Subcutaneous abdominal adipose tissue (tissue), 5 donors: ENCODE data around the gene EPG5.
"Not testable (repeated sequence)": the region's sequence is repeated elsewhere in the genome, so short reads cannot be mapped to it uniquely, and the experiment has no call there.

ENCODE experiments used
- H3K27ac ChIP-seq: one replicate; pipeline ENCODE4 v1.7.0; 2013; ENCODE audit warnings: low read depth, mild to moderate bottlenecking, inconsistent platforms, low read length, moderate library complexity
- H3K27me3 ChIP-seq, 5 donors: one replicate each; pipeline ENCODE4 v1.7.0; 2013; ENCODE audit warnings: low read length in 5 of 5, inconsistent platforms in 1 of 5; ENCODE audit not compliant: control insufficient read depth in 5 of 5, insufficient read depth in 4 of 5
- H3K36me3 ChIP-seq, 5 donors: one replicate each; pipeline ENCODE4 v1.7.0; 2013; ENCODE audit warnings: low read length in 5 of 5; ENCODE audit not compliant: control insufficient read depth in 5 of 5, insufficient read depth in 5 of 5
- H3K4me1 ChIP-seq, 5 donors: one replicate each; pipeline ENCODE4 v1.7.0; 2013; ENCODE audit warnings: low read length in 5 of 5, mild to moderate bottlenecking in 3 of 5, moderate library complexity in 1 of 5; ENCODE audit not compliant: control insufficient read depth in 5 of 5, insufficient read depth in 5 of 5
- H3K4me3 ChIP-seq, 5 donors: one replicate each; pipeline ENCODE4 v1.7.0; 2013; ENCODE audit warnings: low read length in 5 of 5, low read depth in 1 of 5
- H3K9ac ChIP-seq, 5 donors: one replicate each; pipeline ENCODE4 v1.7.0; 2013; ENCODE audit warnings: low read length in 5 of 5, mild to moderate bottlenecking in 4 of 5, moderate library complexity in 3 of 5
- H3K9me3 ChIP-seq, 5 donors: one replicate each; pipeline ENCODE4 v1.7.0; 2013; ENCODE audit warnings: low read length in 5 of 5; ENCODE audit not compliant: control insufficient read depth in 5 of 5
- donor health status: healthy.
- donor health status: healthy.
- donor health status: healthy.
- donor health status: healthy.
- donor health status: healthy.

EPG5 gene

DNA sequence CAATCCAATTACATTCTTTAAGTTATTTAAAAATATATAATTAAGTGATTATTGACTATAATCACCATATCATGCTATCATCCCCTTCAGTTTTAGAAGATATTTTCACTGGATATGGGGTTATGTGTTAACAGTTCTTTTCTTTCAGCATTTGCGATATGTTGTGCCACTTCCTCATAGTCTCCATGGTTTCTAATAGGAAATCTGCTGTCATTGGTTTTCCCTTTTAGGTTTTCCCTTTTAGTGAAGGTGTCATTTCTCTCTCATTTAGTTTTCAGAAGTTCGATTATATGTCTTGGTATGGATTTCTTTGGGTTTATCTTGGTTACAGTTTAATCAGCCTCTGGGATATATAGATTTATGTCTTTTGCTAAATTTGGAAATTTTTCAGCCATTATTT, 34.8 kb upstream of the EPG5 start:
- no peak overlapping the region for H3K4me3 ChIP-seq
- H3K4me1 ChIP-seq = no peaks in the 10 kb centered on the region
- peaks cover 0 to 3% (median 0%) of the 10 kb centered on the region in 5 donors for H3K9me3 ChIP-seq
- H3K9ac ChIP-seq = no peak overlapping the region
- H3K36me3 ChIP-seq = no peaks in the 10 kb centered on the region
- H3K27me3 ChIP-seq = no peaks in the 10 kb centered on the region
- H3K27ac ChIP-seq = no peak overlapping the region

DNA sequence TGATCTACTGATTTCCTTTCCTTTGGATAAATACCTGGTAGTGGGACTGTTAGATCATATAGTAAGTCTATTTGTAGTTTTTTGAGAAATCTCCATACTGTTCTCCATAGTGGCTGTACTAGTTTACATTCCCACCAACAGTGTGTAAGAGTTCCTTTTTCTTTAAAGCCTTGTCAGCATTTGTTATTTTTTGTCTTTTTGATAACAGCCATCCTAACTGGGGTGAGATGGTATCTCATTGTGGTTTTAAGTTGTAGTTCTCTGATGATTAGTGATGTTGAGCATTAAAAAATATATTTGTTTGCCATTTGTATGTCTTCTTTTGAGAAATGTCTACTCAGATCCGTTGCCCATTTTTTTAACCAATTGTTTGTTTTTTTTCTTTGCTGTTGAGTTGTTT, 33.9 kb upstream of the EPG5 start:
- Histone ChIP-seq H3K4me3 (no peak overlapping the region), H3K9ac (no peak overlapping the region), H3K36me3 (peaks cover 0 to 2% (median 0%) of the 10 kb centered on the region in 5 donors), H3K27me3 (no peaks in the 10 kb centered on the region), H3K27ac (no peak overlapping the region), H3K9me3 (peaks cover 0 to 3% (median 0%) of the 10 kb centered on the region in 5 donors), H3K4me1 (no peaks in the 10 kb centered on the region)

DNA sequence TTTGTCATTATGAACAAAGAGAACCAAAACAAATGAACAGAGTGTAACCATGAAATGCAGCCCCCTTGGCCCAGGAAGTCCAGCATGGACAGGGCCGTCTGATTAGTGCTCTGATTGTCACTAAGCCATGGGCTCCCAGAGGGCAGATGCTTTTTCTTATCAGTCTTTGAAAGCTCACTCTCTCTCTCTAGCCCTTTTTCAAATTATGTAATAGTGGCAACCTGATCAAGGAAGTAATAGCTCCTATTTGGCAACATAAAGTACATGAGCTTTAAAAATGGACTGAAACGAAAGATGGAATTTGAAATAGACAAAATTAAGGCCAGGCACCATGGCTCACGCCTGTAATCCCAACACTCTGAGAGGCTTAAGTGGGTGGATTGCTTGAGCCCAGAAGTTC, 32.4 kb upstream of the EPG5 start:
- Histone ChIP-seq H3K4me1 (no peaks in the 10 kb centered on the region), H3K9me3 (peaks cover 0 to 3% (median 0%) of the 10 kb centered on the region in 5 donors), H3K27me3 (no peaks in the 10 kb centered on the region), H3K9ac (no peak overlapping the region), H3K27ac (no peak overlapping the region), H3K4me3 (no peak overlapping the region), H3K36me3 (peaks cover 0 to 2% (median 0%) of the 10 kb centered on the region in 5 donors)

DNA sequence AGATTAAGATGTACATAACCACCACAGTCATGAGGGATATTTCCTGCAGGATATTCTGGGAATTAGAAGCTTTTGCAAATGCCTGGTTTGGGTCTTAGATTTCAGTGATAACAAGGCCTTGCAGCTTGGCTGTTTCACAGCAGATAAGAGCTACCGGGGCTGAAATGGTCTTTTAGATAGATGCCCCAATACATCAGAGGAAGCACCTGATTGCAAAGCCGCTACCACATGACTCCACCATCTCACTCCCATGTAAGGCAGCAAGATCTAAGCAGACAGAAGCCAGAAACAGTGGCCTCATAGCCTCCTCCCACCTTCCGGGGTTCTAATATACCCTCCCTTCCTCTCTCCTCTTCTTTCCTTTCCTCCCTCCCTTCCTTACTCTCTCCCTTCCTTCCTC, 31.1 kb upstream of the EPG5 start:
- Histone ChIP-seq H3K27ac (no peak overlapping the region), H3K27me3 (no peaks in the 10 kb centered on the region), H3K9ac (no peak overlapping the region), H3K4me1 (no peaks in the 10 kb centered on the region), H3K4me3 (no peak overlapping the region), H3K36me3 (peaks cover 0 to 3% (median 0%) of the 10 kb centered on the region in 5 donors), H3K9me3 (peaks cover 0 to 3% (median 0%) of the 10 kb centered on the region in 5 donors)

DNA sequence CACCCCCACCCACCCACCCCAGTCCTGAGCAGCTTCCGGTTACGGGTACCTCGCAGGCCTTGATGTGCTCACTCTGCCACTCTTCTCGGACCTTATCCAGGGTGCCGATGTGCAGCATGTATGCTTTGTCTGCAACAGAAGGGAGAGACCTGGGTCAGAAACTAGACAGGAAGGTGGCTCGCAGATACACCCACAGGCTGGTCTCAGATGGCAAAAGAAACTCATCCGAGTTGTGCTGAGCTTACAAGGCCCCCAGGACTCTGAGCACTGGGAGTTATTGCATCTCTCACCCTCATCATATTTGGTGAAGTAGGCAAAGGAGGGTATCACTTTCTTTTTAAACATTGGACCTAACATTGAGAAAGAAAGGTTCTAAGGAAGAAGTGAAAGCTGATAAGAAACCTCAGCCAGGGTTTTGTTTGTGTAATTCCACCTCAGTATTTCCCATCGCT, 30.6 kb upstream of the EPG5 start:
- Histone ChIP-seq H3K9me3 (peaks cover 0 to 3% (median 0%) of the 10 kb centered on the region in 5 donors), H3K4me3 (no peak overlapping the region), H3K4me1 (no peaks in the 10 kb centered on the region), H3K36me3 (peaks cover 0 to 3% (median 0%) of the 10 kb centered on the region in 5 donors), H3K27me3 (no peaks in the 10 kb centered on the region), H3K9ac (no peak overlapping the region), H3K27ac (no peak overlapping the region)

DNA sequence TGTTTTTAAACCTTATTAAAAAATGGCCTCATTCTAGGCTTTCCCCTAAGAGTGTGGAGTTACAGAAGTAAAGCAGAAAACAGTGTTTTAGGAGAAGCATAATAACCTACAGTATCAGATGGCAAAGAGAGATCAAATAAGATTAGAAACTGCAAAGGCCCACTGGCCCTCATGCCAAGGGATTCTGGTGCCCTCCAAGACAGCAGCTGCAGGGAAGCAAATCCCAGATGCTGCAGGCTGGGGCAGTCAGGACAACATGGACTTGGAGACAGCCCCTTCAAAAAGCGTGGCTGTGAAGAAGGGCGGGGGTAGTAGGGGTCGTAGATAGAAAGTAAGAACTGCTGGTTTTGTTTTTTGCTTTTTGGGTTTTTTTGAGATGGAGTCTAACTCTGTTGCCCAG, 28.3 kb upstream of the EPG5 start:
- Histone ChIP-seq H3K36me3 (peaks cover 0 to 5% (median 0%) of the 10 kb centered on the region in 5 donors), H3K4me3 (no peak overlapping the region), H3K9me3 (no peaks in the 10 kb centered on the region), H3K27ac (no peak overlapping the region), H3K4me1 (no peaks in the 10 kb centered on the region), H3K27me3 (no peaks in the 10 kb centered on the region), H3K9ac (no peak overlapping the region)

DNA sequence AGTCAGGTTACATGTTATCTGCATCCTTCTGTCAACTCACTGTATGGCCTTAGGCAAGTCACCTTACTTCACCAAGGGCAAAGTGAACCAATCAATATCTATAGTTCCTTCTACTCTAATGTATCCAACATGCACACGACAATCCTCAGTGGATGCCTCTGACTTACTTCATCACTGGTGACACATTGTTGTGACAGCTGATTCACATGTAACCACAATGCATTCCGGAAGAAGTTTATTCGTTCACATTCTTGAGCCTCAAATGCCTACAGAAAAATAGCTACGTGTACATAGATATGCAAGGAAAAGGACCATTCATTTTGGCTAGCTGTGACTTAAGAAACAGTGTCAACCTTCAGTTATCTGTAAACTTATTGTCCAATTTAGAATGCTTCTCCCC, 26.3 kb upstream of the EPG5 start:
- Histone ChIP-seq H3K9me3 (no peaks in the 10 kb centered on the region), H3K27ac (no peak overlapping the region), H3K4me3 (no peak overlapping the region), H3K36me3 (peaks cover 0 to 10% (median 5%) of the 10 kb centered on the region in 5 donors), H3K9ac (no peak overlapping the region), H3K4me1 (no peaks in the 10 kb centered on the region), H3K27me3 (no peaks in the 10 kb centered on the region)

DNA sequence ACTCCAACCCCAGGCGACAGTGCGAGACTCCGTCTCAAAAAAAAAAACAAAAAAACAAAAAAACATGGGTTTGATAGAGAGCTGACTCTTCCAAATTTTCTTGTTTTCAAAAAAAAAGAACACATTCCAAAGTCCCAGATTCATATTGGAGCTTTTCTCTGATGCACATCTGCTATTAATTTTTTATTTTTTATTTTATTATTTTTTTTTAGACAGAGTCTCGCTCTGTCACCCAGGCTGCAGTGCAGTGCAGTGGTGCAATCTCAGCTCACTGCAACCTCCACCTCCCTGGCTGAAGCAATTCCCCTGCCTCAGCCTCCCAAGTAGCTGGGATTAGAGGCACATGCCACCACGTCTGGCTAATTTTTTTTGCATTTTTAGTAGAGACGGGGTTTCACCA, 25.4 kb upstream of the EPG5 start:
- H3K9me3 ChIP-seq, H3K4me1 ChIP-seq, H3K27ac ChIP-seq, H3K4me3 ChIP-seq, H3K27me3 ChIP-seq, H3K9ac ChIP-seq: not testable (repeated sequence)
- peaks cover 0 to 14% (median 5%) of the 10 kb centered on the region in 5 donors for H3K36me3 ChIP-seq

DNA sequence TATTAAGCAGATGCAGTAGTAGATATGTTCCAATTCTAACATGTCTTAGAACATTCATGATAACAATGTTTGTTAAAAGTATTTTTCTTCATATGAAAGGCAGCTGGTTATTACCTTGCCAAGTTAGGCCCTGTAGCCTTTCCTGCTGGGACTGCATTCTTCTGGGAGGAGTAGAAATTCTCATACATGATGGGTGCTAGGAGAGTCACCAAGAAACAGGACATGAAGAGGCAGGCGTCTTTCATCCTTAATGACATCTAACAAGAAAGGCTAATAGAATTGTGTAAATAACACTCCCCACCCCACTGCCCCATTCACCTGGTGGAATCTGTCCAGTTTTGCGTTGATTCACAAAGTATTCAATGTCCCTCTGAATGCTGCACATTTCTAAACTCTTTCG, 24.7 kb upstream of the EPG5 start:
- no peaks in the 10 kb centered on the region for H3K9me3 ChIP-seq
- H3K36me3 ChIP-seq = peaks cover 0 to 16% (median 5%) of the 10 kb centered on the region in 5 donors
- no peak overlapping the region for H3K4me3 ChIP-seq
- no peak overlapping the region for H3K27ac ChIP-seq
- H3K27me3 ChIP-seq = no peaks in the 10 kb centered on the region
- H3K9ac ChIP-seq = no peak overlapping the region
- H3K4me1 ChIP-seq = no peaks in the 10 kb centered on the region

DNA sequence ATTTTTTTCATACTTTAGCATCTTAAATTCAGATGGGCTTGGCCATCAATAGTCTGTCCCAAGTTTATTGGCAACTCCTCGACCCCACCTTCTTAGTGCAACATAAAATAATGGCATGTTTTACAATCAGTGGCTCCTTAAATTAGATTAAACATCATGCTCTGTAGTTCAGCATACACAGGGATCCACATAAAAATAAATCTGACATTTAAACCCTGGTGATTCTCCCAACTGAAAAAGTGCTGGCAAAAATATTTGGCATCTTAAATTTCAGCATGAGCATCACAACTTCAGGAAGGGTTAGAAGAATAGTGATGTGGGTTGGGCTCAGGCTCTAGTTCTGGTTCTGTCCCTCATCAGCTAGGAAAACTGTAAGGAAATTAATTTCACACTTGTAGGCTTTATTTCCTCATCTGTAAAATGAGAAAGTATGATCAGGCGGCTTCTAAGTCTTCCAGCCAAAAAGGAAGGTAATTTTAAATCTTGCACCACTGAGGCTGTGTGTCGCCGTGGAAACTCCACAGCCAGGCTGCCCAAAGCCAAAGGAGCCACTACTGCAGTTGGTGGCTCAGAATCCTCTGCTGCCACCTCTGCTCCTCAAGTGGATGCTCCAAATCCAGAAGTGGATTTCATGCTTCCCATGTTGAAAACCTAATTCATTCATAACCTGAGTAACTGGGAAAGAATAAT, 17.6 kb upstream of the EPG5 start:
- no peaks in the 10 kb centered on the region for H3K9me3 ChIP-seq
- no peaks in the 10 kb centered on the region for H3K27me3 ChIP-seq
- H3K36me3 ChIP-seq = peaks cover 0 to 10% (median 1%) of the 10 kb centered on the region in 5 donors
- H3K4me3 ChIP-seq = no peak overlapping the region
- H3K27ac ChIP-seq = no peak overlapping the region
- H3K4me1 ChIP-seq = peaks cover 0 to 7% (median 4%) of the 10 kb centered on the region in 5 donors
- H3K9ac ChIP-seq = no peak overlapping the region
